ENCODE data around the gene CNKSR2. TPM values are rescaled to one million over a fixed set of nuclear protein-coding genes. Genes with fewer than 3 reads are reported as not detected.

The CNKSR2 gene
- total RNA-seq, 2 experiments from 2014 or later = 14.4 to 14.8 TPM

DNA sequence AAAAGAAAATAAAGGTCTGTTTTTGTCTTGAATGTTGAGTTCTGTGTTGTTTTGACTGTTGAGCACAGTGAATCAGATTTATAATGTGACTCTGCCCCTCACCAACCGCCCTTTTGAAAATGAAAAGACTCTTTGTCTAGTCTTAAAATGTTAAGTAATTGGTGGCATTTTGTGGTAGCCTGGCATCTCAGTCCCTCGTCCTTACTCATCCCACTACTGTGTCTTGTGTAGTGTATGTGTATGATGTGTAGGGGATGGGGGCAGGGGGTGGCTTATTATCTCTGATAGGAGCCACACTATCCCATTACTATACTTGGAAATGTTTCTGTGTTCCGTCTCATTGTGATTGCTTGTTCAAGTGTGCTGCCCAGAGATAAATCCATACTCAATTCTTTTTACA, 271.7 kb downstream of the CNKSR2 start:
- Mint-ChIP-seq H3K27ac (no peak overlapping the region), H3K27me3 (no peaks in the 10 kb centered on the region), H3K4me1 (ENCODE audit: low read depth) (no peaks in the 10 kb centered on the region), H3K4me3 (no peak overlapping the region), H3K9me3 (no peaks in the 10 kb centered on the region), H3K36me3 (ENCODE audit: low read depth) (peaks cover 10% of the 10 kb centered on the region)
- DNase-seq (no peak), ATAC-seq (ENCODE audit: poor library complexity) (no peak)
- TF ChIP-seq, protein P1, sequence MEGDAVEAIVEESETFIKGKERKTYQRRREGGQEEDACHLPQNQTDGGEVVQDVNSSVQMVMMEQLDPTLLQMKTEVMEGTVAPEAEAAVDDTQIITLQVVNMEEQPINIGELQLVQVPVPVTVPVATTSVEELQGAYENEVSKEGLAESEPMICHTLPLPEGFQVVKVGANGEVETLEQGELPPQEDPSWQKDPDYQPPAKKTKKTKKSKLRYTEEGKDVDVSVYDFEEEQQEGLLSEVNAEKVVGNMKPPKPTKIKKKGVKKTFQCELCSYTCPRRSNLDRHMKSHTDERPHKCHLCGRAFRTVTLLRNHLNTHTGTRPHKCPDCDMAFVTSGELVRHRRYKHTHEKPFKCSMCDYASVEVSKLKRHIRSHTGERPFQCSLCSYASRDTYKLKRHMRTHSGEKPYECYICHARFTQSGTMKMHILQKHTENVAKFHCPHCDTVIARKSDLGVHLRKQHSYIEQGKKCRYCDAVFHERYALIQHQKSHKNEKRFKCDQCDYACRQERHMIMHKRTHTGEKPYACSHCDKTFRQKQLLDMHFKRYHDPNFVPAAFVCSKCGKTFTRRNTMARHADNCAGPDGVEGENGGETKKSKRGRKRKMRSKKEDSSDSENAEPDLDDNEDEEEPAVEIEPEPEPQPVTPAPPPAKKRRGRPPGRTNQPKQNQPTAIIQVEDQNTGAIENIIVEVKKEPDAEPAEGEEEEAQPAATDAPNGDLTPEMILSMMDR (IDR thresholded peaks at IDR 0.05) = no peak
- intact Hi-C loops (cut with DNase I, micrococcal nuclease) = no loop called here
- Histone ChIP-seq H3K27me3 (ENCODE audit: control insufficient read depth in 1 of 2, insufficient read depth in 2 of 2, low read length in 2 of 2) (no peaks in the 10 kb centered on the region), H3K4me3 (ENCODE audit: low read length) (no peak overlapping the region), H3K36me3 (ENCODE audit: insufficient read depth, low read length) (no peaks in the 10 kb centered on the region), H3K4me1 (ENCODE audit: insufficient read depth, low read length) (no peaks in the 10 kb centered on the region), H3K9me3 (ENCODE audit: control insufficient read depth in 1 of 2, insufficient read depth in 1 of 2, low read length in 2 of 2) (no peaks in the 10 kb centered on the region), H3K27ac (ENCODE audit: low read depth in 1 of 2, low read length in 2 of 2) (no peak overlapping the region)
- ChIA-PET POLR2A (no interaction called here), CTCF (no interaction called here)

DNA sequence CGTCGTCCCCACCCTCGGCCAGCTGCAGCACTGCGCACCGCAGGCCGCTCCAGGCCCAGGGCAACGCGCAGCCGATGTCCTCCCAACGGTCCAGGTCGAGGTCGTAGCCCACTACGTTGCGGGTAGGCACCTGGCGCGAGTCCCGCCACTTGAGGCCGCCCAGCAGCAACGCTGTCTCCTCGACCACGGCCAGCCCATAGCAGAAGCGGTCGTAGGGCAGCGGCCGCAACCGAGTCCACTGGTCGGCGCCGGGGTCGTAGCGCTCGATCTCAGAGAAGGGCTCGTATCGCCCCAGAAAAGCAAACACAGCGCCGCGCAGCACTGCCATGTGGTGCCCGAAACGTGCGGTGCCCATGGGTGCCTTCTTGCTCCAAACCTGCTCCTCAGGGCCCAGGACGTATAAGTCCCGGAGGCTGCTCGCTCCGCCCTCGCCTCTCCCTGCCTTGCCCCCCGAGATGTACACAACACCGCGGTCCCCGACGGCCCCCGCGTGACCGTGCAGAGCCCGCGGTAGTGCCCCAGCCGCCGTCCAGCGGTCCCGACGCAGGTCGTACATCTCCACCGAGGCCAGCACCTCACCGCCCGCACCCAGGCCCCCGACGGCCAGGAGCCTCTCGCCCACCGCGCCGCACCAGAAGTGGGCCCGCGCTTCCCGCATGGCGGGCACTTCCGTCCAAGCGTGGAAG, 281.8 kb downstream of the CNKSR2 start:
- ATAC-seq (ENCODE audit: poor library complexity) (no peak), DNase-seq (peak in 1 of 14 experiments; percentile 2)
- Histone ChIP-seq H3K36me3 (ENCODE audit: insufficient read depth, low read length) (no peaks in the 10 kb centered on the region), H3K4me3 (ENCODE audit: low read length) (no peak overlapping the region), H3K27ac (ENCODE audit: low read depth in 1 of 2, low read length in 2 of 2) (no peak overlapping the region), H3K9me3 (ENCODE audit: control insufficient read depth in 1 of 2, insufficient read depth in 1 of 2, low read length in 2 of 2) (peaks cover 0 to 16% of the 10 kb centered on the region in 2 experiments), H3K27me3 (ENCODE audit: control insufficient read depth in 1 of 2, insufficient read depth in 2 of 2, low read length in 2 of 2) (no peaks in the 10 kb centered on the region), H3K4me1 (ENCODE audit: insufficient read depth, low read length) (peaks cover 5% of the 10 kb centered on the region)
- Mint-ChIP-seq H3K36me3 (ENCODE audit: low read depth) (no peaks in the 10 kb centered on the region), H3K27me3 (no peaks in the 10 kb centered on the region), H3K27ac (peak overlapping the region; percentile 59), H3K9me3 (no peaks in the 10 kb centered on the region), H3K4me3 (no peak overlapping the region), H3K4me1 (ENCODE audit: low read depth) (peaks cover 10% of the 10 kb centered on the region)
- TF ChIP-seq, protein P1 (IDR thresholded peaks at IDR 0.05) = no peak
- POLR2A ChIA-PET = no interaction called here
- CTCF ChIA-PET = no interaction called here
- intact Hi-C loops (cut with DNase I, micrococcal nuclease) = no loop called here

DNA sequence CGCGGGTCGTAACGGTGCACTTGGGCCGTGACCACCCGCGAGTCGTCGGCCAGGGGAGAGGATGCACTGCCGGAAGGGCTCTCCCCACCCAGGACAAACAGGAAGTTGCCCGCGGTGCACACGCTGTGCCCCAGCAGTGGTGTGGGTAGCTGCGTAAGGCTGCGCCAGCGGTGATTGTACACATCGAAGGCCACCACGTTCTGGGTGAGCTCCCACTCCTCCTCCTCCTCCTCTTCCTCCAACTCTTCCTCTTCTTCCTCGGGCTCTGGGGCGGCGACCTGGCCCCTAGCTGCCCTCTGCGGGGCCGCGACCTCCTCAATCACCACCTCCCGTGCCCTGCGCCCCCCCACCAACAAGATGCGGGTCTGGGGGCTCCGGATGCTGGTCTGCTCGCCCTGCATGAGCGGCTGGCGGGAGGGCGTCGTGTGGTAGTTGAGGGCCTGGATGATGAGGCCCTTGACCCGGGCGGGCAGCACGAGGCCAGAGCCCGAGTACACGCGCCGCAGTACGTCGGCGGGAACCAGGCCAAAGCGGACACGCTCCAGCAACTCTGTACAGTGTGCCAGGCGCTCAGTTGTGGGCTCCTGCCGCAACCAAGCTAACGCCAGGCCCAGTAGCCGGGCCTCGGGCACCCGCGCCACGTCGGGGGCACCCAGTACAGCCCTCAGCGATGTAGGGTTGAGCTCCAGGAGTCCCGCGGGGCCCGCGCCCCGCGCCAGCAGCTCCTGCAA, 282.5 kb downstream of the CNKSR2 start:
- CTCF ChIA-PET = interaction anchor here (1.1 kb wide), 1 partner anchor 8 kb away, joined by 3 read pairs; no protein-coding TSS in a partner anchor
- H3K9me3 Mint-ChIP-seq = no peaks in the 10 kb centered on the region
- Histone ChIP-seq H3K9me3 (ENCODE audit: control insufficient read depth in 1 of 2, insufficient read depth in 1 of 2, low read length in 2 of 2) (peaks cover 0 to 16% of the 10 kb centered on the region in 2 experiments), H3K4me3 (ENCODE audit: low read length) (no peak overlapping the region), H3K27ac (ENCODE audit: low read depth in 1 of 2, low read length in 2 of 2) (no peak overlapping the region), H3K27me3 (ENCODE audit: control insufficient read depth in 1 of 2, insufficient read depth in 2 of 2, low read length in 2 of 2) (no peaks in the 10 kb centered on the region), H3K4me1 (ENCODE audit: insufficient read depth, low read length) (peaks cover 5% of the 10 kb centered on the region), H3K36me3 (ENCODE audit: insufficient read depth, low read length) (no peaks in the 10 kb centered on the region)
- no peak for ATAC-seq (ENCODE audit: poor library complexity)
- H3K27me3 Mint-ChIP-seq = no peaks in the 10 kb centered on the region
- H3K4me1 Mint-ChIP-seq (ENCODE audit: low read depth) = peaks cover 10% of the 10 kb centered on the region
- DNase-seq = peak in 2 of 14 experiments; percentile 1 to 2
- H3K36me3 Mint-ChIP-seq (ENCODE audit: low read depth) = no peaks in the 10 kb centered on the region
- no peak overlapping the region for H3K4me3 Mint-ChIP-seq
- intact Hi-C loops (cut with DNase I, micrococcal nuclease) = no loop called here
- POLR2A ChIA-PET = interaction anchor here (1.7 kb wide), 1 partner anchor 19 kb away, joined by 4 read pairs; no protein-coding TSS in a partner anchor
- no peak overlapping the region for H3K27ac Mint-ChIP-seq
- TF ChIP-seq, protein P1 (IDR thresholded peaks at IDR 0.05) = no peak

Measured in CD4-positive, alpha-beta T cell (primary cell).